GM12878 (cell line): ENCODE results near the gene ADCY6. TPM values are rescaled to one million over a fixed set of nuclear protein-coding genes. Genes with fewer than 3 reads are reported as not detected.

ENCODE experiments used
- BMI1 ChIP-seq: fragments of 450-650 bp; IDR thresholded peaks from 2 replicates; pipeline ENCODE4 v1.6.1; 2016; ENCODE audit warnings: mild to moderate bottlenecking, moderate library complexity, borderline replicate concordance
- EGR1 ChIP-seq, 2 experiments: IDR thresholded peaks; 1 replicate in 1 of 2; 2 replicates in 1 of 2; pipeline ENCODE4 v1.6.1; 2011 to 2012; ENCODE audit warnings: low read depth in 2 of 2, low read length in 2 of 2, borderline replicate concordance in 1 of 2, mild to moderate bottlenecking in 1 of 2, moderate library complexity in 1 of 2
- GABPA ChIP-seq: IDR thresholded peaks from 2 replicates; pipeline ENCODE4 v1.6.1; 2014; ENCODE audit warnings: antibody characterized with exemption, low read depth, mild to moderate bottlenecking, inconsistent platforms
- GATAD2B ChIP-seq: fragments of 450-650 bp; conservative IDR thresholded peaks from 2 replicates; pipeline ENCODE4 v1.6.1; 2017; ENCODE audit warnings: low read depth, mild to moderate bottlenecking, moderate library complexity
- KAT2A ChIP-seq: conservative IDR thresholded peaks from 2 replicates; pipeline ENCODE4 v1.6.1; 2011; ENCODE audit warnings: low read depth, low read length; ENCODE audit not compliant: control insufficient read depth
- NR2C2 ChIP-seq: IDR thresholded peaks from 2 replicates; pipeline ENCODE4 v1.6.1; 2011; ENCODE audit warnings: borderline replicate concordance, low read depth; ENCODE audit not compliant: control insufficient read depth, insufficient read length
- POLR2AphosphoS5 ChIP-seq: IDR thresholded peaks from 2 replicates; pipeline ENCODE4 v1.6.1; 2011; ENCODE audit warnings: mild to moderate bottlenecking, low read length, inconsistent platforms
- RELA ChIP-seq: fragments of 450-650 bp; IDR thresholded peaks from 2 replicates; pipeline ENCODE4 v1.8.0; 2014; ENCODE audit warnings: borderline replicate concordance; ENCODE audit not compliant: partially characterized antibody
- SMARCA5 ChIP-seq: fragments of 450-650 bp; IDR thresholded peaks from 2 replicates; pipeline ENCODE4 v1.6.1; 2017; ENCODE audit warnings: mild to moderate bottlenecking
- STAT3 ChIP-seq: IDR thresholded peaks from 2 replicates; pipeline ENCODE4 v1.6.1; 2011; ENCODE audit warnings: low read depth, low read length, improper control_type of control experiment
- SUPT20H ChIP-seq: IDR thresholded peaks from 2 replicates; pipeline ENCODE4 v1.6.1; 2011; ENCODE audit warnings: low read depth, mild to moderate bottlenecking, low read length, moderate library complexity, borderline replicate concordance; ENCODE audit not compliant: control insufficient read depth
- TARDBP ChIP-seq: IDR thresholded peaks from 2 replicates; pipeline ENCODE4 v1.6.1; 2016; ENCODE audit warnings: borderline replicate concordance
- polyA plus RNA-seq, 11 experiments: library from polyadenylated mRNA; depleted of rRNA in 4 of 11; unstranded in 6 of 11; stranded (reverse) in 5 of 11; fragments of >200 nt; fragmentation: Nextera tagmentation in 4 of 11; fragmentation: Illumina TruSeq in 1 of 11; extraction: Ambion mirVana in 4 of 11; extraction: Trizol in 1 of 11; gene quantifications; 1 replicate in 1 of 11; 2 replicates in 10 of 11; pipeline versions ENCODE4 v1.2.1 to v1.2.3, GENCODE V29; 2011 to 2016; ENCODE audit warnings: inconsistent platforms in 2 of 11, missing spikeins in 2 of 11, low read depth in 1 of 11
- total RNA-seq, 4 experiments: library from RNA; depleted of rRNA in 3 of 4; stranded (reverse); fragments of >200 nt in 3 of 4; fragmentation: Illumina TruSeq in 1 of 4; extraction: Trizol in 1 of 4; gene quantifications; 2 replicates each; pipeline versions ENCODE4 v1.2.1 to v1.2.3, GENCODE V29; 2013 to 2021
- TF ChIP-seq, protein P1 (sequence below): fragments of 450-650 bp; IDR thresholded peaks from 2 replicates; pipeline ENCODE4 v1.6.1; 2016; ENCODE audit warnings: mild to moderate bottlenecking, moderate library complexity, borderline replicate concordance
- TF ChIP-seq, protein P2 (sequence below): fragments of 150-350 bp; IDR thresholded peaks from 2 replicates; pipeline ENCODE4 v1.6.1; 2014; ENCODE audit warnings: mild to moderate bottlenecking, low read depth, low read length
- TF ChIP-seq, protein P3 (sequence below): fragments of 450-650 bp; IDR thresholded peaks from 2 replicates; pipeline ENCODE4 v1.6.1; 2018; ENCODE audit warnings: mild to moderate bottlenecking, low read depth, moderate library complexity; ENCODE audit not compliant: partially characterized antibody
- TF ChIP-seq, protein P4 (sequence below): fragments of 450-650 bp; IDR thresholded peaks from 2 replicates; pipeline ENCODE4 v1.6.1; 2018; ENCODE audit warnings: borderline replicate concordance, mild to moderate bottlenecking; ENCODE audit not compliant: partially characterized antibody

Gene ADCY6
- total and polyA plus RNA-seq, 10 of the 15 experiments (the other 5 are each of a cell fraction or from before 2014, with no cell fraction given) = 0.03 to 2.0 (median 0.14) TPM; not detected in 1

DNA sequence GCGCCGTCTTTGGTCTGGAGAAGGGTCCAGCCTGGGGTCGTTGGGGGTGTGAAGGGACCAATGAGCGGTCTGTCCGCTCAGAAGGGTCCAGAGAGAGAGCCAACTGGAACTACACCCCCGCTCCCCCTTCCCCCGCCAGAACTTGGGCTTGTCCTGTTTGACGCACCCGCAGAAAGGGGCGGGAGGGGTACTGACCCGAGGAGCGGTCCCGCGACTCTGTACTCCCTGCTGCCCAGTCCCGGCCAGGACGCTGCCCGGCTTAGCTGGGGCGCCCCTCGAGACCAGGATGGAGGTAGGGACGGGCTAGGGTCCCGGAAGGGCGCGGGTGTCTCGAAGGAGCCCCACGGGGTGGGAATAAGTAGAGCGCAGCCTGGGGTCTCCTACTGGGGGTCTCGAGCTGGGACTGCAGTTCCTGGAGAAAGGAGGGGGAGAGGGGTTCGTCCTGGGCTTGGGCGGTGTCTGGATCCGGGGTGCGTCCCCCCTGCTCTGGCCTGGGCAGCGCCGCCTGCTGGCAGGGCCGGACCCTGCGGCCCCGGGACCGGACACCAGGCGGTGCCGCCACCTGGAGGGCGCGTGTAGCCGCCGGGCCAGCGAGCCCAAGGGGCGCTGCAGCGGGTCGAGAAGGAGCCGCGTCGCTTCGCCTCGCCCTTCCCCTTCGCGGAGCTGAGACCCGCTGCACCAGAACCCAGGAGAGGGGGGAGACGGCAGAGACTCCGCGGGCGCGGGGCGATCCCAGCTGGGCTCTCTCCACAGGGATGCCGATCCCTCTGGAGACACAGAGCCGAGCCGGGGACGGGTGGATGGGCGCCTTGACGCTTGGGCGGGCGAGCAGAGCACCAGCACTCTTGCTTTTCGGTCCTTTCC lies 25.6 kb upstream of the ADCY6 start (continued):
- TF ChIP-seq, protein P1, sequence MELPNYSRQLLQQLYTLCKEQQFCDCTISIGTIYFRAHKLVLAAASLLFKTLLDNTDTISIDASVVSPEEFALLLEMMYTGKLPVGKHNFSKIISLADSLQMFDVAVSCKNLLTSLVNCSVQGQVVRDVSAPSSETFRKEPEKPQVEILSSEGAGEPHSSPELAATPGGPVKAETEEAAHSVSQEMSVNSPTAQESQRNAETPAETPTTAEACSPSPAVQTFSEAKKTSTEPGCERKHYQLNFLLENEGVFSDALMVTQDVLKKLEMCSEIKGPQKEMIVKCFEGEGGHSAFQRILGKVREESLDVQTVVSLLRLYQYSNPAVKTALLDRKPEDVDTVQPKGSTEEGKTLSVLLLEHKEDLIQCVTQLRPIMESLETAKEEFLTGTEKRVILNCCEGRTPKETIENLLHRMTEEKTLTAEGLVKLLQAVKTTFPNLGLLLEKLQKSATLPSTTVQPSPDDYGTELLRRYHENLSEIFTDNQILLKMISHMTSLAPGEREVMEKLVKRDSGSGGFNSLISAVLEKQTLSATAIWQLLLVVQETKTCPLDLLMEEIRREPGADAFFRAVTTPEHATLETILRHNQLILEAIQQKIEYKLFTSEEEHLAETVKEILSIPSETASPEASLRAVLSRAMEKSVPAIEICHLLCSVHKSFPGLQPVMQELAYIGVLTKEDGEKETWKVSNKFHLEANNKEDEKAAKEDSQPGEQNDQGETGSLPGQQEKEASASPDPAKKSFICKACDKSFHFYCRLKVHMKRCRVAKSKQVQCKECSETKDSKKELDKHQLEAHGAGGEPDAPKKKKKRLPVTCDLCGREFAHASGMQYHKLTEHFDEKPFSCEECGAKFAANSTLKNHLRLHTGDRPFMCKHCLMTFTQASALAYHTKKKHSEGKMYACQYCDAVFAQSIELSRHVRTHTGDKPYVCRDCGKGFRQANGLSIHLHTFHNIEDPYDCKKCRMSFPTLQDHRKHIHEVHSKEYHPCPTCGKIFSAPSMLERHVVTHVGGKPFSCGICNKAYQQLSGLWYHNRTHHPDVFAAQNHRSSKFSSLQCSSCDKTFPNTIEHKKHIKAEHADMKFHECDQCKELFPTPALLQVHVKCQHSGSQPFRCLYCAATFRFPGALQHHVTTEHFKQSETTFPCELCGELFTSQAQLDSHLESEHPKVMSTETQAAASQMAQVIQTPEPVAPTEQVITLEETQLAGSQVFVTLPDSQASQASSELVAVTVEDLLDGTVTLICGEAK = peak; percentile 37; the same call in 1 of the 2 replicates
- TF ChIP-seq SMARCA5 (peak; percentile 100), GATAD2B (peak; percentile 92), GABPA (no peak), POLR2AphosphoS5 (no peak), BMI1 (no peak), RELA (peak; percentile 66), TARDBP (no peak), EGR1 (IDR thresholded peaks at IDR 0.05; ENCODE audit: borderline replicate concordance in 1 of 2, low read depth in 2 of 2, low read length in 2 of 2) (no peak), NR2C2 (no peak), SUPT20H (no peak), STAT3 (no peak), KAT2A (no peak)
- TF ChIP-seq, protein P2, sequence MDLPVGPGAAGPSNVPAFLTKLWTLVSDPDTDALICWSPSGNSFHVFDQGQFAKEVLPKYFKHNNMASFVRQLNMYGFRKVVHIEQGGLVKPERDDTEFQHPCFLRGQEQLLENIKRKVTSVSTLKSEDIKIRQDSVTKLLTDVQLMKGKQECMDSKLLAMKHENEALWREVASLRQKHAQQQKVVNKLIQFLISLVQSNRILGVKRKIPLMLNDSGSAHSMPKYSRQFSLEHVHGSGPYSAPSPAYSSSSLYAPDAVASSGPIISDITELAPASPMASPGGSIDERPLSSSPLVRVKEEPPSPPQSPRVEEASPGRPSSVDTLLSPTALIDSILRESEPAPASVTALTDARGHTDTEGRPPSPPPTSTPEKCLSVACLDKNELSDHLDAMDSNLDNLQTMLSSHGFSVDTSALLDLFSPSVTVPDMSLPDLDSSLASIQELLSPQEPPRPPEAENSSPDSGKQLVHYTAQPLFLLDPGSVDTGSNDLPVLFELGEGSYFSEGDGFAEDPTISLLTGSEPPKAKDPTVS = no peak
- TF ChIP-seq, protein P3, sequence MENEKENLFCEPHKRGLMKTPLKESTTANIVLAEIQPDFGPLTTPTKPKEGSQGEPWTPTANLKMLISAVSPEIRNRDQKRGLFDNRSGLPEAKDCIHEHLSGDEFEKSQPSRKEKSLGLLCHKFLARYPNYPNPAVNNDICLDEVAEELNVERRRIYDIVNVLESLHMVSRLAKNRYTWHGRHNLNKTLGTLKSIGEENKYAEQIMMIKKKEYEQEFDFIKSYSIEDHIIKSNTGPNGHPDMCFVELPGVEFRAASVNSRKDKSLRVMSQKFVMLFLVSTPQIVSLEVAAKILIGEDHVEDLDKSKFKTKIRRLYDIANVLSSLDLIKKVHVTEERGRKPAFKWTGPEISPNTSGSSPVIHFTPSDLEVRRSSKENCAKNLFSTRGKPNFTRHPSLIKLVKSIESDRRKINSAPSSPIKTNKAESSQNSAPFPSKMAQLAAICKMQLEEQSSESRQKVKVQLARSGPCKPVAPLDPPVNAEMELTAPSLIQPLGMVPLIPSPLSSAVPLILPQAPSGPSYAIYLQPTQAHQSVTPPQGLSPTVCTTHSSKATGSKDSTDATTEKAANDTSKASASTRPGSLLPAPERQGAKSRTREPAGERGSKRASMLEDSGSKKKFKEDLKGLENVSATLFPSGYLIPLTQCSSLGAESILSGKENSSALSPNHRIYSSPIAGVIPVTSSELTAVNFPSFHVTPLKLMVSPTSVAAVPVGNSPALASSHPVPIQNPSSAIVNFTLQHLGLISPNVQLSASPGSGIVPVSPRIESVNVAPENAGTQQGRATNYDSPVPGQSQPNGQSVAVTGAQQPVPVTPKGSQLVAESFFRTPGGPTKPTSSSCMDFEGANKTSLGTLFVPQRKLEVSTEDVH = no peak
- TF ChIP-seq, protein P4, sequence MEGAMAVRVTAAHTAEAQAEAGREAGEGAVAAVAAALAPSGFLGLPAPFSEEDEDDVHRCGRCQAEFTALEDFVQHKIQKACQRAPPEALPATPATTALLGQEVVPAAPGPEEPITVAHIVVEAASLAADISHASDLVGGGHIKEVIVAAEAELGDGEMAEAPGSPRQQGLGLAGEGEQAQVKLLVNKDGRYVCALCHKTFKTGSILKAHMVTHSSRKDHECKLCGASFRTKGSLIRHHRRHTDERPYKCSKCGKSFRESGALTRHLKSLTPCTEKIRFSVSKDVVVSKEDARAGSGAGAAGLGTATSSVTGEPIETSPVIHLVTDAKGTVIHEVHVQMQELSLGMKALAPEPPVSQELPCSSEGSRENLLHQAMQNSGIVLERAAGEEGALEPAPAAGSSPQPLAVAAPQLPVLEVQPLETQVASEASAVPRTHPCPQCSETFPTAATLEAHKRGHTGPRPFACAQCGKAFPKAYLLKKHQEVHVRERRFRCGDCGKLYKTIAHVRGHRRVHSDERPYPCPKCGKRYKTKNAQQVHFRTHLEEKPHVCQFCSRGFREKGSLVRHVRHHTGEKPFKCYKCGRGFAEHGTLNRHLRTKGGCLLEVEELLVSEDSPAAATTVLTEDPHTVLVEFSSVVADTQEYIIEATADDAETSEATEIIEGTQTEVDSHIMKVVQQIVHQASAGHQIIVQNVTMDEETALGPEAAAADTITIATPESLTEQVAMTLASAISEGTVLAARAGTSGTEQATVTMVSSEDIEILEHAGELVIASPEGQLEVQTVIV = no peak
